SK-N-SH treated with all-trans-retinoic acid at 6 μM for 48 hours (cell line): ENCODE results near the gene NDUFAF2.

Source experiments
- ATAC-seq: fragments of 200-7000 bp; cut with Tn5 transposase; 3 replicates; pipeline ENCODE4 v1.9.1; 2020; ENCODE audit warnings: mild to moderate bottlenecking, moderate library complexity
- ARNTL ChIP-seq: fragments of 450-650 bp; formaldehyde crosslinking; IDR thresholded peaks from 2 replicates; pipeline ENCODE4 v1.5.0; 2020; ENCODE audit warnings: low read depth, mild to moderate bottlenecking, moderate library complexity, borderline replicate concordance
- BACH2 ChIP-seq: fragments of 250-450 bp; sonication (Bioruptor Pico); IDR thresholded peaks from 2 replicates; pipeline ENCODE4 v1.9.0; 2021; ENCODE audit warnings: mild to moderate bottlenecking, borderline replicate concordance
- CSRNP3 ChIP-seq: fragments of 250-450 bp; sonication (Bioruptor Pico); IDR thresholded peaks from 2 replicates; pipeline ENCODE4 v1.5.1; 2021; ENCODE audit warnings: mild to moderate bottlenecking, moderate library complexity
- ESRRG ChIP-seq: fragments of 250-450 bp; sonication (Bioruptor Pico); IDR thresholded peaks from 2 replicates; pipeline ENCODE4 v1.6.1; 2021; ENCODE audit warnings: mild to moderate bottlenecking
- GLIS3 ChIP-seq: fragments of 250-450 bp; sonication (Bioruptor Pico); IDR thresholded peaks from 2 replicates; pipeline ENCODE4 v1.5.0; 2020; ENCODE audit warnings: mild to moderate bottlenecking, moderate library complexity
- ISL1 ChIP-seq: fragments of 250-450 bp; sonication (Bioruptor Pico); IDR thresholded peaks from 2 replicates; pipeline ENCODE4 v2.1.2; 2022; ENCODE audit warnings: mild to moderate bottlenecking, moderate library complexity
- OSR1 ChIP-seq: fragments of 250-450 bp; sonication (Bioruptor Pico); IDR thresholded peaks from 2 replicates; pipeline ENCODE4 v1.8.0; 2022; ENCODE audit warnings: moderate library complexity, mild to moderate bottlenecking, inconsistent platforms
- PATZ1 ChIP-seq: fragments of 250-450 bp; sonication (Bioruptor Pico); IDR thresholded peaks from 2 replicates; pipeline ENCODE4 v1.8.0; 2020; ENCODE audit warnings: mild to moderate bottlenecking, moderate library complexity, borderline replicate concordance
- RARB ChIP-seq: fragments of 250-450 bp; sonication (Bioruptor Pico); IDR thresholded peaks from 2 replicates; pipeline ENCODE4 v1.8.0; 2021; ENCODE audit warnings: mild to moderate bottlenecking, moderate library complexity
- SNAI2 ChIP-seq: fragments of 250-450 bp; sonication (Bioruptor Pico); IDR thresholded peaks from 2 replicates; pipeline ENCODE4 v1.5.0; 2020; ENCODE audit warnings: mild to moderate bottlenecking, moderate library complexity
- TCF4 ChIP-seq: fragments of 250-450 bp; sonication (Bioruptor Pico); IDR thresholded peaks from 2 replicates; pipeline ENCODE4 v1.8.0; 2021; ENCODE audit warnings: mild to moderate bottlenecking, moderate library complexity, borderline replicate concordance
- TOX ChIP-seq: fragments of 250-450 bp; sonication (Bioruptor Pico); IDR thresholded peaks from 2 replicates; pipeline ENCODE4 v1.8.0; 2021; ENCODE audit warnings: mild to moderate bottlenecking, moderate library complexity, borderline replicate concordance
- TSHZ2 ChIP-seq: fragments of 250-450 bp; sonication (Bioruptor Pico); IDR thresholded peaks from 2 replicates; pipeline ENCODE4 v1.5.0; 2020; ENCODE audit warnings: mild to moderate bottlenecking, moderate library complexity
- ZC3H10 ChIP-seq: fragments of 250-450 bp; sonication (Bioruptor Pico); IDR thresholded peaks from 2 replicates; pipeline ENCODE4 v1.5.1; 2021; ENCODE audit warnings: mild to moderate bottlenecking, moderate library complexity
- ZFP3 ChIP-seq: fragments of 250-450 bp; sonication (Bioruptor Pico); IDR thresholded peaks from 2 replicates; pipeline ENCODE4 v1.5.0; 2020; ENCODE audit warnings: mild to moderate bottlenecking, moderate library complexity
- ZFP30 ChIP-seq: fragments of 450-650 bp; formaldehyde crosslinking; IDR thresholded peaks from 2 replicates; pipeline ENCODE4 v1.5.0; 2022; ENCODE audit warnings: mild to moderate bottlenecking, moderate library complexity
- ZNF565 ChIP-seq: fragments of 450-650 bp; formaldehyde crosslinking; conservative IDR thresholded peaks from 2 replicates; pipeline ENCODE4 v1.5.0; 2020; ENCODE audit warnings: low read depth, mild to moderate bottlenecking, moderate library complexity
- ZNF70 ChIP-seq: fragments of 450-650 bp; formaldehyde crosslinking; IDR thresholded peaks from 2 replicates; pipeline ENCODE4 v1.5.0; 2020; ENCODE audit warnings: mild to moderate bottlenecking, moderate library complexity
- ZNF8 ChIP-seq: fragments of 450-650 bp; formaldehyde crosslinking; IDR thresholded peaks from 2 replicates; pipeline ENCODE4 v1.5.0; 2020; ENCODE audit warnings: mild to moderate bottlenecking, moderate library complexity
- TF ChIP-seq, protein P1 (sequence below): fragments of 250-450 bp; sonication (Bioruptor Pico); IDR thresholded peaks from 2 replicates; pipeline ENCODE4 v1.5.1; 2020; ENCODE audit warnings: low read depth, mild to moderate bottlenecking, moderate library complexity
- TF ChIP-seq, protein P2 (sequence below): fragments of 250-450 bp; sonication (Bioruptor Pico); IDR thresholded peaks from 2 replicates; pipeline ENCODE4 v1.8.0; 2021; ENCODE audit warnings: low read depth, mild to moderate bottlenecking, moderate library complexity, borderline replicate concordance

NDUFAF2 gene

GRCh38 chr5:60972231-60972630 is 27.2 kb downstream of the NDUFAF2 start (continued):
- TF ChIP-seq CSRNP3 (CRISPR knock-in tag) (no peak), SNAI2 (CRISPR knock-in tag) (no peak)

DNA sequence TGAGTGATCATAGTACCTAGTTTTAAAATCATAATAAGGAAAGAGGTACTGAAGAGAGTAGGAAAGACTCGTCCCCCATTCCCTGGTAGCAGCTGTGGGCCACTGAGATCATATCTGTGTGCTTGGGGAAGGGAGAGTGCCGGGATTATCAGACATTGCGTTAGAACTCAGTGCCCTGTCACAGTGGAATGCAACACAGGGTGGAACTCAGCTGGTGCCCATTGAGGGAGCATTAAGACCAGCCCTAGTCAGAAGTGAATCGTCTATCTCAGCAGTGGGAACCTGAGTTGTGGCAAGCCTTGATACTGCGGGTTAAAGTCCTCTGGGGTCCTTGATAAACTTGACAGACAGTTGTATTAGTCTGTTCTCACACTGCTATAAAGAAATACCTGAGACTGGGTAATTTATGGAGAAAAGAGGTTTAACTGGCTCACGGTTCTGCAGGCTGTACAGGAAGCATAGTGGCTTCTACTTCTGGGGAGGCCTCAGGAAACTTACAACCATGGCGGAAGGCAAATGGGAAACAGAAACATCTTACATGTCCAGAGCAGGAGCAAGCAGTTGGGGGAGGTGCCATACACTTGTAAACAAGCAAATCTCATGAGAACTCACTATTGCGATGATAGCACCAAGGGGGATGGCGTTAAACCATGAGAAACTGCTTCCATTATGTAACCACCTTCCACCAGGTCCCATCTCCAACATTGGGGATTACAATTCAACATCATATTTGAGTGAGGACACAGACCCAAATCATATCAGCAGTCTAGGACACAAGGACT is 33.1 kb downstream of the NDUFAF2 start:
- ATAC-seq: no peak
- TF ChIP-seq ZNF8 (no peak), TCF4 (no peak), ZNF70 (CRISPR knock-in tag) (no peak), TOX (no peak), PATZ1 (no peak), ZC3H10 (no peak), ZFP3 (CRISPR knock-in tag) (no peak), ZNF565 (CRISPR knock-in tag) (no peak), ISL1 (CRISPR knock-in tag) (no peak), BACH2 (no peak), ZFP30 (CRISPR knock-in tag) (no peak), ESRRG (no peak), CSRNP3 (CRISPR knock-in tag) (no peak), RARB (CRISPR knock-in tag) (no peak), ARNTL (no peak), TSHZ2 (CRISPR knock-in tag) (no peak), GLIS3 (CRISPR knock-in tag) (no peak), OSR1 (no peak)
- TF ChIP-seq, protein P1, sequence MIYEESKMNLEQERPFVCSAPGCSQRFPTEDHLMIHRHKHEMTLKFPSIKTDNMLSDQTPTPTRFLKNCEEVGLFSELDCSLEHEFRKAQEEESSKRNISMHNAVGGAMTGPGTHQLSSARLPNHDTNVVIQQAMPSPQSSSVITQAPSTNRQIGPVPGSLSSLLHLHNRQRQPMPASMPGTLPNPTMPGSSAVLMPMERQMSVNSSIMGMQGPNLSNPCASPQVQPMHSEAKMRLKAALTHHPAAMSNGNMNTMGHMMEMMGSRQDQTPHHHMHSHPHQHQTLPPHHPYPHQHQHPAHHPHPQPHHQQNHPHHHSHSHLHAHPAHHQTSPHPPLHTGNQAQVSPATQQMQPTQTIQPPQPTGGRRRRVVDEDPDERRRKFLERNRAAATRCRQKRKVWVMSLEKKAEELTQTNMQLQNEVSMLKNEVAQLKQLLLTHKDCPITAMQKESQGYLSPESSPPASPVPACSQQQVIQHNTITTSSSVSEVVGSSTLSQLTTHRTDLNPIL (CRISPR knock-in tag): no peak
- TF ChIP-seq, protein P2, sequence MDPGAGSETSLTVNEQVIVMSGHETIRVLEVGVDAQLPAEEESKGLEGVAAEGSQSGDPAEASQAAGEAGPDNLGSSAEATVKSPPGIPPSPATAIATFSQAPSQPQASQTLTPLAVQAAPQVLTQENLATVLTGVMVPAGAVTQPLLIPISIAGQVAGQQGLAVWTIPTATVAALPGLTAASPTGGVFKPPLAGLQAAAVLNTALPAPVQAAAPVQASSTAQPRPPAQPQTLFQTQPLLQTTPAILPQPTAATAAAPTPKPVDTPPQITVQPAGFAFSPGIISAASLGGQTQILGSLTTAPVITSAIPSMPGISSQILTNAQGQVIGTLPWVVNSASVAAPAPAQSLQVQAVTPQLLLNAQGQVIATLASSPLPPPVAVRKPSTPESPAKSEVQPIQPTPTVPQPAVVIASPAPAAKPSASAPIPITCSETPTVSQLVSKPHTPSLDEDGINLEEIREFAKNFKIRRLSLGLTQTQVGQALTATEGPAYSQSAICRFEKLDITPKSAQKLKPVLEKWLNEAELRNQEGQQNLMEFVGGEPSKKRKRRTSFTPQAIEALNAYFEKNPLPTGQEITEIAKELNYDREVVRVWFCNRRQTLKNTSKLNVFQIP: no peak

GRCh38 chr5:60978968-60979367 is 34.0 kb downstream of the NDUFAF2 start:
- TF ChIP-seq ZFP3 (CRISPR knock-in tag) (no peak), TSHZ2 (CRISPR knock-in tag) (no peak), GLIS3 (CRISPR knock-in tag) (no peak), ISL1 (CRISPR knock-in tag) (no peak), SNAI2 (CRISPR knock-in tag) (no peak), BACH2 (no peak), ZNF70 (CRISPR knock-in tag) (no peak), ZNF8 (no peak)
- ATAC-seq: no peak
